DOHH2 (cell line): Measurements from ENCODE around the gene KIAA1671.

ENCODE experiments used
- H3F3A ChIP-seq: fragments of 200-600 bp; sonication (generic), shearing (Covaris generic); 2 replicates; pipeline ENCODE4 v1.6.0; 2016; ENCODE audit warnings: antibody characterized with exemption, mild to moderate bottlenecking; ENCODE audit not compliant: control insufficient read depth, insufficient read depth
- H3K27ac ChIP-seq: fragments of 200-600 bp; sonication (generic); 2 replicates; pipeline ENCODE4 v1.5.1; 2014; ENCODE audit warnings: low read depth, mild to moderate bottlenecking, low read length, moderate library complexity
- H3K27me3 ChIP-seq: fragments of 200-600 bp; sonication (generic); 2 replicates; pipeline ENCODE4 v1.6.1; 2014; ENCODE audit warnings: mild to moderate bottlenecking, low read length, mixed read lengths; ENCODE audit not compliant: control insufficient read depth
- H3K36me3 ChIP-seq: fragments of 200-600 bp; sonication (generic); 2 replicates; pipeline ENCODE4 v1.6.1; 2014; ENCODE audit warnings: mild to moderate bottlenecking, low read length, moderate library complexity, mixed read lengths; ENCODE audit not compliant: control insufficient read depth
- H3K4me1 ChIP-seq: fragments of 200-600 bp; sonication (generic); 2 replicates; pipeline ENCODE4 v1.6.1; 2014; ENCODE audit warnings: mild to moderate bottlenecking, low read length, mixed read lengths; ENCODE audit not compliant: control insufficient read depth
- H3K4me2 ChIP-seq: fragments of 200-600 bp; sonication (generic); 2 replicates; pipeline ENCODE4 v1.6.0; 2014; ENCODE audit warnings: mild to moderate bottlenecking, low read length, moderate library complexity
- H3K4me3 ChIP-seq: fragments of 200-600 bp; sonication (generic); 2 replicates; pipeline ENCODE4 v1.5.1; 2014; ENCODE audit warnings: mild to moderate bottlenecking, low read length, mixed read lengths
- H3K79me2 ChIP-seq: fragments of 200-600 bp; sonication (generic); 2 replicates; pipeline ENCODE4 v1.6.1; 2014; ENCODE audit warnings: mild to moderate bottlenecking, low read length, mixed read lengths; ENCODE audit not compliant: control insufficient read depth
- H3K9me2 ChIP-seq: fragments of 200-600 bp; sonication (generic); replicated peaks from 2 replicates; pipeline ENCODE4 v1.6.1; 2014; ENCODE audit warnings: mild to moderate bottlenecking, low read length, mixed read lengths; ENCODE audit not compliant: control insufficient read depth
- H3K9me3 ChIP-seq: fragments of 200-600 bp; sonication (generic); 2 replicates; pipeline ENCODE4 v1.6.1; 2014; ENCODE audit warnings: antibody characterized with exemption, low read length, mixed read lengths; ENCODE audit not compliant: control insufficient read depth, insufficient read depth
- H4K20me1 ChIP-seq: fragments of 200-600 bp; sonication (generic); 2 replicates; pipeline ENCODE4 v1.6.0; 2014; ENCODE audit warnings: low read depth, mild to moderate bottlenecking, antibody characterized with exemption, low read length, moderate library complexity; ENCODE audit not compliant: control insufficient read depth, insufficient read depth
- EZH2phosphoT487 ChIP-seq: fragments of 200-600 bp; sonication (generic); IDR thresholded peaks from 2 replicates; pipeline ENCODE4 v1.6.1; 2017; ENCODE audit warnings: borderline replicate concordance, mild to moderate bottlenecking, antibody characterized with exemption, low read length, moderate library complexity, mixed read lengths
- TF ChIP-seq, protein P1 (sequence below): fragments of 200-600 bp; sonication (generic); IDR thresholded peaks from one replicate; pipeline ENCODE4 v1.5.1; 2014; ENCODE audit warnings: antibody characterized with exemption, mild to moderate bottlenecking, low read depth, low read length; ENCODE audit not compliant: poor library complexity, severe bottlenecking

Gene KIAA1671

DNA sequence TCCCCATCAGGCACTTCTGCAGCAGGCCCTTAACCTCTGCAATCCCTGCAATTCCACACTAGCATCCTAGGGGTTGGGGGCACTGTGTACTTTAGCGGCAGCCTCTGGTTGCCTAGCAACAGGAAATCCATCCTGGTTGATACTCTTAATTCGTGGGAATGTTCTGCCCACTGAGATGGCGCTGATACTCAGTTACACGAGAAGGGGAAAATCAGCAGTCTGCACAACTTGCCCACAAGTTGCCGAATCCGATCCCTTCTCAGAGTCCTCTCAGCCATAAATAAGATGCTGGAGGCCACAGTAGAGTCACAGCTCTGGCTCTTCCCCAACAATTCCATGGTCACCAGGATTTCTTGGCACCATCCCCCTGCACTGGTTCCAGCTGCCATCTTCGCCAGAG, 189.6 kb downstream of the KIAA1671 start:
- Histone ChIP-seq H3K9me3 (no peaks in the 10 kb centered on the region), H4K20me1 (no peaks in the 10 kb centered on the region), H3K9me2 (no peaks in the 10 kb centered on the region), H3K27me3 (peaks cover 7% of the 10 kb centered on the region), H3K4me2 (no peak overlapping the region), H3K36me3 (no peaks in the 10 kb centered on the region), H3K27ac (no peak overlapping the region), H3K79me2 (no peaks in the 10 kb centered on the region), H3F3A (no peaks in the 10 kb centered on the region), H3K4me1 (no peaks in the 10 kb centered on the region), H3K4me3 (no peak overlapping the region)
- TF ChIP-seq EZH2phosphoT487 = no peak
- TF ChIP-seq, protein P1, sequence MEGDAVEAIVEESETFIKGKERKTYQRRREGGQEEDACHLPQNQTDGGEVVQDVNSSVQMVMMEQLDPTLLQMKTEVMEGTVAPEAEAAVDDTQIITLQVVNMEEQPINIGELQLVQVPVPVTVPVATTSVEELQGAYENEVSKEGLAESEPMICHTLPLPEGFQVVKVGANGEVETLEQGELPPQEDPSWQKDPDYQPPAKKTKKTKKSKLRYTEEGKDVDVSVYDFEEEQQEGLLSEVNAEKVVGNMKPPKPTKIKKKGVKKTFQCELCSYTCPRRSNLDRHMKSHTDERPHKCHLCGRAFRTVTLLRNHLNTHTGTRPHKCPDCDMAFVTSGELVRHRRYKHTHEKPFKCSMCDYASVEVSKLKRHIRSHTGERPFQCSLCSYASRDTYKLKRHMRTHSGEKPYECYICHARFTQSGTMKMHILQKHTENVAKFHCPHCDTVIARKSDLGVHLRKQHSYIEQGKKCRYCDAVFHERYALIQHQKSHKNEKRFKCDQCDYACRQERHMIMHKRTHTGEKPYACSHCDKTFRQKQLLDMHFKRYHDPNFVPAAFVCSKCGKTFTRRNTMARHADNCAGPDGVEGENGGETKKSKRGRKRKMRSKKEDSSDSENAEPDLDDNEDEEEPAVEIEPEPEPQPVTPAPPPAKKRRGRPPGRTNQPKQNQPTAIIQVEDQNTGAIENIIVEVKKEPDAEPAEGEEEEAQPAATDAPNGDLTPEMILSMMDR = no peak

DNA sequence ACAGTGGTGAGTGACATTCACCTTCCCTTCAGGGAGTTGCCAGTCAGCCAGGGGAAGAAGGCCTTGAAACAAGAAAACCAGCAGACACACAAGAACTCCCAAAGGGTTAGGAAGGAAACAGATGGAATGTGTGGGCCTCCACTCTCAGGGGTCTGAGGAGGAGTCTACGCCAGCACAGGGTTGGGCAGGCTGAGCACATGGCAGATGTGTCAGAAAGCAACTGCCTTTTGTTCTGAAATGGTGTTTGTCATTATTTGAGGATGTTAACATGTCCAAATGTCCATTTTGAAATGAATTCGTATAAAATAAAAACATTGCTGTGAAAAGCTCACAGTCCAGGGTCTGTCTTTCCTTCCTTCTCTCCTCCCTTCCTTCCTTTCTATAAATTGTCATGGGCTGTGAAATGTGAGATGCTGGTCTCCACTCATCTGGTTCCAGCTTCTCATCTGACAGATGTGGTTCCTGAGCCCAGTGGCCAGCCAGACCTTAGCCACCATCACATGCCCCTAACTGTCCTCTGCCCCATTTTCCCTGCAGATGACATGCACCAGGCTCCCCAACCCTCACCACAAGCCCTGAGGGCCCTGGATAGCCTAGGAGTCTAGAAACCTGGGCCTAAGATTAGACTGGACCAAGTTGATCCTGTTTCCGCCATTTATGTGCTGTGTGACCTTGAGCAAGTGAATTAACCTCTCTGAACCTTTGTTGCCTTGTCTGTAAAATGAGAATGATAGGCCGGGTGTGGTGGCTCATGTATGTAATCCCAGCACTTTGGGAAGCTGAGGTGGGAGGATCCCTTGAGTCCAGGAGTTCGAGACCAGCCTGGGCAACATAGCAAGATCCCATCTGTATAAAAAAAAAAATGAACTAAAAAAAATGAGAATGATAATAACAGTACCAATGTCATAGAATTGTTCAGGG, 190.9 kb downstream of the KIAA1671 start:
- Histone ChIP-seq H3K79me2 (no peaks in the 10 kb centered on the region), H3K9me2 (no peaks in the 10 kb centered on the region), H3K4me1 (no peaks in the 10 kb centered on the region), H3K36me3 (no peaks in the 10 kb centered on the region), H4K20me1 (no peaks in the 10 kb centered on the region), H3F3A (no peaks in the 10 kb centered on the region), H3K4me3 (no peak overlapping the region), H3K4me2 (no peak overlapping the region), H3K27me3 (no peaks in the 10 kb centered on the region), H3K9me3 (no peaks in the 10 kb centered on the region), H3K27ac (no peak overlapping the region)
- TF ChIP-seq, protein P1 = no peak
- TF ChIP-seq EZH2phosphoT487 = no peak

- no peaks in the 10 kb centered on the region for H3K9me2 ChIP-seq
- H3K79me2 ChIP-seq = no peaks in the 10 kb centered on the region
- no peaks in the 10 kb centered on the region for H4K20me1 ChIP-seq
- H3K4me2 ChIP-seq = no peak overlapping the region
- no peaks in the 10 kb centered on the region for H3K27me3 ChIP-seq
- no peaks in the 10 kb centered on the region for H3F3A ChIP-seq
- no peak overlapping the region for H3K4me3 ChIP-seq
- H3K9me3 ChIP-seq = no peaks in the 10 kb centered on the region
- no peak overlapping the region for H3K27ac ChIP-seq
- H3K4me1 ChIP-seq = no peaks in the 10 kb centered on the region
- H3K36me3 ChIP-seq = no peaks in the 10 kb centered on the region
- TF ChIP-seq, protein P1 = no peak
Measured at GRCh38 chr22:25144522-25144921, 192.0 kb downstream of the KIAA1671 start.
